ENCODE data around the gene TMEM190.

Gene TMEM190

DNA sequence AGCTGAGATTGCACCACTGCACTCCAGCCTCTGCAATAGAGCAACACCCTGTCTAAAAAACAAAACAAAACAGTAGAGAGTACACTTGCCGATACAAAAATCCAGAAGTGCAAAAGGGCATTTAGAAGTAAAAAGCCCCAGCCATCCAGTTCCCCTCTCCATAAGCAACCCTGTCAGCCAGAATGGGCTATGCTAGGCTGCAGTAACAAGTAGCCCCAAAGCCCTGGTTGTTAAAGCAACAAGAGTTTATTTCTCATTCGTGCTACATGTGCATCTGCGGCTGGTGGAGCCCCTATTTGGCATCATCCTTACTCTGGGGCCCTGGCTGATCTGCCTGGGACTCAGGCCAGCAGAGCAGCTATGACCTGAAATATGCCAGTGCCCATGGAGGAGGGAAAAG, 47.9 kb downstream of the TMEM190 start:
- no peak for DNase-seq

GRCh38 chr19:55426042-55426441, 49.4 kb downstream of the TMEM190 start:
- DNase-seq, result no peak

Measured in NCI-H774 (cell line).